Measurements from ENCODE around the gene DTX1. TPM values are rescaled to one million over a fixed set of nuclear protein-coding genes. Genes with fewer than 3 reads are reported as not detected.
"Not testable (repeated sequence)": the region's sequence is repeated elsewhere in the genome, so short reads cannot be mapped to it uniquely, and the experiment has no call there.

Gene DTX1
- total and polyA plus RNA-seq, 2 donors (not counting 3 experiments of a cell fraction or from before 2014, with no cell fraction given) = 0.06 to 0.22 TPM

- H3K9me1 ChIP-seq (replicated peaks; ENCODE audit: control insufficient read depth, extremely low read depth, insufficient read depth, low read length) = no peaks in the 10 kb centered on the region
- no peaks in the 10 kb centered on the region for H3K27me3 ChIP-seq (ENCODE audit: control insufficient read depth in 2 of 2, insufficient read depth in 2 of 2, low read length in 2 of 2)
- no peak overlapping the region for H2AFZ ChIP-seq (ENCODE audit: low read depth, low read length)
- dilution Hi-C loops (cut with MboI; ENCODE audit: extremely low pct_ligation_motif_present, low sequenced_read_pairs) = no loop called here
- no peak for DNase-seq (ENCODE audit: low read depth, low spot score)
- intact Hi-C loops (cut with micrococcal nuclease) = no loop called here
- no peak overlapping the region for H3K4me2 ChIP-seq (ENCODE audit: insufficient read depth, low read length)
- POLR2A ChIA-PET = no interaction called here
- BruUV-seq (replicated peaks) = no TSS peak
- H4K20me1 ChIP-seq (replicated peaks; ENCODE audit: control insufficient read depth, extremely low read depth, insufficient read depth, low read length) = no peaks in the 10 kb centered on the region
- CTCF ChIA-PET = no interaction called here
- H3K4me3 ChIP-seq (replicated peaks in 1 of 3; ENCODE audit: insufficient read depth in 1 of 3, low read depth in 1 of 3, low read length in 3 of 3) = no peak overlapping the region
- no peaks in the 10 kb centered on the region for H3K4me1 ChIP-seq (ENCODE audit: control insufficient read depth, extremely low read depth, insufficient read depth, low read length)
- H3K36me3 ChIP-seq (ENCODE audit: control insufficient read depth in 2 of 2, extremely low read depth in 1 of 2, insufficient read depth in 2 of 2, low read length in 2 of 2) = no peaks in the 10 kb centered on the region
- FAIRE-seq = no peak
- TF ChIP-seq EZH2 (IDR thresholded peaks at IDR 0.05; ENCODE audit: borderline replicate concordance, low read depth, low read length, severe bottlenecking) (no peak), JUN (IDR thresholded peaks at IDR 0.05; ENCODE audit: borderline replicate concordance, insufficient read depth, insufficient read length, low read depth) (no peak)
- TF ChIP-seq, protein P1, sequence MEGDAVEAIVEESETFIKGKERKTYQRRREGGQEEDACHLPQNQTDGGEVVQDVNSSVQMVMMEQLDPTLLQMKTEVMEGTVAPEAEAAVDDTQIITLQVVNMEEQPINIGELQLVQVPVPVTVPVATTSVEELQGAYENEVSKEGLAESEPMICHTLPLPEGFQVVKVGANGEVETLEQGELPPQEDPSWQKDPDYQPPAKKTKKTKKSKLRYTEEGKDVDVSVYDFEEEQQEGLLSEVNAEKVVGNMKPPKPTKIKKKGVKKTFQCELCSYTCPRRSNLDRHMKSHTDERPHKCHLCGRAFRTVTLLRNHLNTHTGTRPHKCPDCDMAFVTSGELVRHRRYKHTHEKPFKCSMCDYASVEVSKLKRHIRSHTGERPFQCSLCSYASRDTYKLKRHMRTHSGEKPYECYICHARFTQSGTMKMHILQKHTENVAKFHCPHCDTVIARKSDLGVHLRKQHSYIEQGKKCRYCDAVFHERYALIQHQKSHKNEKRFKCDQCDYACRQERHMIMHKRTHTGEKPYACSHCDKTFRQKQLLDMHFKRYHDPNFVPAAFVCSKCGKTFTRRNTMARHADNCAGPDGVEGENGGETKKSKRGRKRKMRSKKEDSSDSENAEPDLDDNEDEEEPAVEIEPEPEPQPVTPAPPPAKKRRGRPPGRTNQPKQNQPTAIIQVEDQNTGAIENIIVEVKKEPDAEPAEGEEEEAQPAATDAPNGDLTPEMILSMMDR (IDR thresholded peaks at IDR 0.05; ENCODE audit: extremely low read depth in 1 of 2, insufficient read depth in 1 of 2, low read depth in 1 of 2, low read length in 2 of 2) = no peak
- TF ChIP-seq, protein P2, sequence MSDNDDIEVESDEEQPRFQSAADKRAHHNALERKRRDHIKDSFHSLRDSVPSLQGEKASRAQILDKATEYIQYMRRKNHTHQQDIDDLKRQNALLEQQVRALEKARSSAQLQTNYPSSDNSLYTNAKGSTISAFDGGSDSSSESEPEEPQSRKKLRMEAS (IDR thresholded peaks at IDR 0.05; ENCODE audit: insufficient read depth, insufficient read length) = no peak
- no peak overlapping the region for H3K27ac ChIP-seq (ENCODE audit: insufficient read depth, low read depth, low read length)
- H3K9me3 ChIP-seq (replicated peaks; ENCODE audit: control insufficient read depth, insufficient read depth, low read length) = no peaks in the 10 kb centered on the region
- H3K9ac ChIP-seq (replicated peaks; ENCODE audit: extremely low read depth, insufficient read depth, low read length) = no peak overlapping the region
- no peaks in the 10 kb centered on the region for H3K79me2 ChIP-seq (ENCODE audit: control insufficient read depth, insufficient read depth, low read length)
Measured at GRCh38 chr12:113116875-113117274, 60.3 kb downstream of the DTX1 start.

- H3K9ac ChIP-seq (replicated peaks; ENCODE audit: extremely low read depth, insufficient read depth, low read length); dilution Hi-C loops (cut with MboI; ENCODE audit: extremely low pct_ligation_motif_present, low sequenced_read_pairs); DNase-seq (ENCODE audit: low read depth, low spot score); POLR2A ChIA-PET; H3K4me3 ChIP-seq (replicated peaks in 1 of 3; ENCODE audit: insufficient read depth in 1 of 3, low read depth in 1 of 3, low read length in 3 of 3); H2AFZ ChIP-seq (ENCODE audit: low read depth, low read length); FAIRE-seq; H3K4me1 ChIP-seq (ENCODE audit: control insufficient read depth, extremely low read depth, insufficient read depth, low read length); H3K4me2 ChIP-seq (ENCODE audit: insufficient read depth, low read length); H3K27ac ChIP-seq (ENCODE audit: insufficient read depth, low read depth, low read length); H3K36me3 ChIP-seq (ENCODE audit: control insufficient read depth in 2 of 2, extremely low read depth in 1 of 2, insufficient read depth in 2 of 2, low read length in 2 of 2); intact Hi-C loops (cut with micrococcal nuclease); H3K9me3 ChIP-seq (replicated peaks; ENCODE audit: control insufficient read depth, insufficient read depth, low read length); BruUV-seq (replicated peaks); H4K20me1 ChIP-seq (replicated peaks; ENCODE audit: control insufficient read depth, extremely low read depth, insufficient read depth, low read length); H3K79me2 ChIP-seq (ENCODE audit: control insufficient read depth, insufficient read depth, low read length); H3K27me3 ChIP-seq (ENCODE audit: control insufficient read depth in 2 of 2, insufficient read depth in 2 of 2, low read length in 2 of 2); H3K9me1 ChIP-seq (replicated peaks; ENCODE audit: control insufficient read depth, extremely low read depth, insufficient read depth, low read length): not testable (repeated sequence)
- CTCF ChIA-PET = interaction anchor here (1.2 kb wide), 1 partner anchor 19 kb away, joined by 3 read pairs; no protein-coding TSS in a partner anchor
Measured at GRCh38 chr12:113117684-113118083, 61.2 kb downstream of the DTX1 start.
